Spleen (tissue), 11 donors: Measurements from ENCODE around the gene CLMN. TPM values are rescaled to one million over a fixed set of nuclear protein-coding genes. Genes with fewer than 3 reads are reported as not detected.
A peak's percentile ranks its signal among the peaks of the same experiment; 100 is the strongest.

Source experiments
- DNase-seq: peaks from one replicate; pipeline ENCODE4 v3.0.0-alpha.2; 2020
- H3K27ac ChIP-seq, 8 donors: fragments of 200-600 bp; sonication (generic) in 7 of 8; 1 replicate in 4 of 8; 2 replicates in 4 of 8; pipeline versions ENCODE4 v1.5.0 to v1.8.0; 2016 to 2021; ENCODE audit warnings: inconsistent platforms in 4 of 8, mild to moderate bottlenecking in 4 of 8, moderate library complexity in 1 of 8
- H3K27me3 ChIP-seq, 7 donors: fragments of 200-600 bp; sonication (generic) in 6 of 7; replicated peaks in 1 of 7; 1 replicate in 4 of 7; 2 replicates in 3 of 7; pipeline versions ENCODE4 v1.5.0 to v1.8.0; 2016 to 2021; ENCODE audit warnings: inconsistent platforms in 3 of 7, mild to moderate bottlenecking in 1 of 7
- H3K36me3 ChIP-seq, 6 donors: fragments of 200-600 bp; sonication (generic) in 5 of 6; 1 replicate in 4 of 6; 2 replicates in 2 of 6; pipeline versions ENCODE4 v1.5.0 to v1.8.0; 2016 to 2021; ENCODE audit warnings: inconsistent platforms in 2 of 6
- H3K4me1 ChIP-seq, 6 donors: fragments of 200-600 bp; sonication (generic) in 5 of 6; 1 replicate in 3 of 6; 2 replicates in 3 of 6; pipeline versions ENCODE4 v1.5.0 to v1.8.0; 2016 to 2021; ENCODE audit warnings: inconsistent platforms in 3 of 6
- H3K4me3 ChIP-seq, 8 donors: fragments of 200-600 bp; sonication (generic) in 7 of 8; 1 replicate in 4 of 8; 2 replicates in 4 of 8; pipeline versions ENCODE4 v1.5.0 to v1.8.0; 2016 to 2021; ENCODE audit warnings: inconsistent platforms in 4 of 8, mild to moderate bottlenecking in 4 of 8, moderate library complexity in 2 of 8
- H3K9me3 ChIP-seq, 8 donors: fragments of 200-600 bp; sonication (generic) in 7 of 8; 1 replicate in 4 of 8; 2 replicates in 4 of 8; pipeline versions ENCODE4 v1.5.0 to v1.8.0; 2016 to 2021; ENCODE audit warnings: inconsistent platforms in 4 of 8
- POLR2A ChIP-seq, 3 donors: fragments of 450-650 bp; IDR thresholded peaks; one replicate each; pipeline ENCODE4 v1.5.1; 2017; ENCODE audit warnings: antibody characterized with exemption in 3 of 3, mild to moderate bottlenecking in 1 of 3
- POLR2AphosphoS5 ChIP-seq, 3 donors: sonication (generic); formaldehyde crosslinking; IDR thresholded peaks; one replicate each; pipeline ENCODE4 v1.5.1; 2017; ENCODE audit warnings: antibody characterized with exemption in 3 of 3
- WGBS, 5 donors: extraction: QIAGEN DNeasy Blood & Tissue Kit in 3 of 5; methylation state at CpG; one replicate each; pipeline versions ENCODE4 v1.1.5 to v1.1.7; 2013 to 2018; 5-methylcytosine and 5-hydroxymethylcytosine counted together
- intact Hi-C: fragments of 100-400 bp; cut with DNase I; formaldehyde crosslinking; loops from one replicate; pipeline ENCODE4 v1.15.0; 2023; ENCODE audit warnings: low total_unique reads
- polyA plus RNA-seq, 3 donors: library from polyadenylated mRNA; stranded (reverse); fragments of 200-250 nt; gene quantifications; one replicate each; pipeline ENCODE4 v1.2.1, GENCODE V29; 2013
- total RNA-seq, 7 donors: library from RNA; depleted of rRNA in 3 of 7; stranded (reverse); fragments of >200 nt in 3 of 7; fragmentation: NEBNext Ultra II Directional in 4 of 7; extraction: Animal tissue kit (Norgen Biotek cat#: 25700) in 4 of 7; gene quantifications; one replicate each; pipeline versions ENCODE4 v1.1.0 to v1.2.1, GENCODE V29; 2016 to 2021
- TF ChIP-seq, protein P1 (sequence below), 11 experiments: fragments of 200-600 bp in 7 of 11; fragments of 450-650 bp in 4 of 11; sonication (generic) in 4 of 11; IDR thresholded peaks in 8 of 11; conservative IDR thresholded peaks in 3 of 11; 1 replicate in 7 of 11; 2 replicates in 4 of 11; pipeline versions ENCODE4 v1.4.0 to v1.8.0; 2016 to 2021; ENCODE audit warnings: antibody characterized with exemption in 11 of 11, inconsistent platforms in 4 of 11, mild to moderate bottlenecking in 1 of 11
- donor health status: healthy with polysubstance abuse.
- donor health status: DM: no; HTN: no; CAD: no; lungs with moderate emphysema.
- donor health status: DM: no; HTN: no; CAD: no.
- donor health status: Bipolar disorder and iron deficiency.
- donor health status: healthy.
- donor health status: DM: no; HTN: no; CAD: no.
- donor health status: DM: yes; HTN: yes; CAD: no.

The CLMN gene
- total and polyA plus RNA-seq, 10 donors = 2.7 to 21.4 (median 14.8) TPM

DNA sequence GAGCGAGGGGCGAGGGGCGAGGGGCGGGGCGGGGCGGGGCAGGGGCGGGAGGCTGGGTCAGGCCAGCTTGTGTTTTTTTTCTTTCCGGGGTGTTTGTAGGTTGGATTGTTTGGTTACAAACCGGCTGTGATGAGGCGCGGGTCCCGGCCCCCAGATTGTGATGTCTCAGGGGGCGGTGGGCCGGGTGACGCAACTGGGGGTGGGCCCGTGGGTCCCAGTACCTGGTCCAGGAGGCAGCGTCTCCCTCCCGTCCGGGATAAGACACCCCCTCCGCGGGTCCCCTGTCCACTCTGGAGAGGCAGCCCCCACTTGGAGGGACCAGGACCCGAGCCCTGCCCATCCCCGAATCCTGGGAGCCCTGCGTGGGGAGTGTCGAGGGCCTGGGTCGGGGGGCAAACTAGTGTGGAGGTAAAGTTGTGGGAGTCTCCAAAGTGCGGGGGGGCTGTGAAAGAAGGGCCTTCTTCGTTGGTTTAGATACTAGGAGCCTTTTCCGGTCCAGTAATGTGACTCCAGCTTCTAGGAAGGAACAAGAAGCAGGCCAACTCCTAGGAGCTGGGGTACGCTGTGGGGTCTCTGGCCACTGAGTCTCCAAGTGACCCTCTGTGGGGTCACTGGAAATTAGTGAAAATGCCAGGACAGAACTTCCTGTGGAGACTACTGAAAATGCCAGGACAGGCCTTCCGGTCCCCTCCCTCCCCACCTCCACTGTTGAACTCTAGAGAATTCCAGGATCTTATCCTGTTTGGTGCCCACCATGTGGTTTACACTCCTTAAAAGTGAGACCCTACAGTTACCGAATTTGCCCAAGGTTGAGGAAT is 579 bp upstream of the CLMN start:
- Histone ChIP-seq H3K4me3 (peak overlapping the region in 7 of 8 donors; percentile 20 to 95 (median 33)), H3K27me3 (peaks cover 0 to 27% (median 0%) of the 10 kb centered on the region in 7 donors), H3K36me3 (no peaks in the 10 kb centered on the region), H3K9me3 (no peaks in the 10 kb centered on the region), H3K4me1 (peaks cover 3 to 45% (median 18%) of the 10 kb centered on the region in 6 donors), H3K27ac (peak overlapping the region in 4 of 8 donors; percentile 38 to 75 (median 67))
- intact Hi-C loops = no loop called here
- TF ChIP-seq POLR2A (IDR thresholded peaks at IDR 0.05) = no peak
- no peak for TF ChIP-seq POLR2AphosphoS5 (IDR thresholded peaks at IDR 0.05)
- TF ChIP-seq, protein P1, sequence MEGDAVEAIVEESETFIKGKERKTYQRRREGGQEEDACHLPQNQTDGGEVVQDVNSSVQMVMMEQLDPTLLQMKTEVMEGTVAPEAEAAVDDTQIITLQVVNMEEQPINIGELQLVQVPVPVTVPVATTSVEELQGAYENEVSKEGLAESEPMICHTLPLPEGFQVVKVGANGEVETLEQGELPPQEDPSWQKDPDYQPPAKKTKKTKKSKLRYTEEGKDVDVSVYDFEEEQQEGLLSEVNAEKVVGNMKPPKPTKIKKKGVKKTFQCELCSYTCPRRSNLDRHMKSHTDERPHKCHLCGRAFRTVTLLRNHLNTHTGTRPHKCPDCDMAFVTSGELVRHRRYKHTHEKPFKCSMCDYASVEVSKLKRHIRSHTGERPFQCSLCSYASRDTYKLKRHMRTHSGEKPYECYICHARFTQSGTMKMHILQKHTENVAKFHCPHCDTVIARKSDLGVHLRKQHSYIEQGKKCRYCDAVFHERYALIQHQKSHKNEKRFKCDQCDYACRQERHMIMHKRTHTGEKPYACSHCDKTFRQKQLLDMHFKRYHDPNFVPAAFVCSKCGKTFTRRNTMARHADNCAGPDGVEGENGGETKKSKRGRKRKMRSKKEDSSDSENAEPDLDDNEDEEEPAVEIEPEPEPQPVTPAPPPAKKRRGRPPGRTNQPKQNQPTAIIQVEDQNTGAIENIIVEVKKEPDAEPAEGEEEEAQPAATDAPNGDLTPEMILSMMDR (IDR thresholded peaks at IDR 0.05 in 8 of 11, conservative IDR thresholded peaks at IDR 0.05 in 3 of 11) = no peak
- DNase-seq = peak; percentile 86
- 24 to 45% (median 38%) methylated on average over 14 to 32 of the region's 32 CpGs for WGBS, 5 donors

DNA sequence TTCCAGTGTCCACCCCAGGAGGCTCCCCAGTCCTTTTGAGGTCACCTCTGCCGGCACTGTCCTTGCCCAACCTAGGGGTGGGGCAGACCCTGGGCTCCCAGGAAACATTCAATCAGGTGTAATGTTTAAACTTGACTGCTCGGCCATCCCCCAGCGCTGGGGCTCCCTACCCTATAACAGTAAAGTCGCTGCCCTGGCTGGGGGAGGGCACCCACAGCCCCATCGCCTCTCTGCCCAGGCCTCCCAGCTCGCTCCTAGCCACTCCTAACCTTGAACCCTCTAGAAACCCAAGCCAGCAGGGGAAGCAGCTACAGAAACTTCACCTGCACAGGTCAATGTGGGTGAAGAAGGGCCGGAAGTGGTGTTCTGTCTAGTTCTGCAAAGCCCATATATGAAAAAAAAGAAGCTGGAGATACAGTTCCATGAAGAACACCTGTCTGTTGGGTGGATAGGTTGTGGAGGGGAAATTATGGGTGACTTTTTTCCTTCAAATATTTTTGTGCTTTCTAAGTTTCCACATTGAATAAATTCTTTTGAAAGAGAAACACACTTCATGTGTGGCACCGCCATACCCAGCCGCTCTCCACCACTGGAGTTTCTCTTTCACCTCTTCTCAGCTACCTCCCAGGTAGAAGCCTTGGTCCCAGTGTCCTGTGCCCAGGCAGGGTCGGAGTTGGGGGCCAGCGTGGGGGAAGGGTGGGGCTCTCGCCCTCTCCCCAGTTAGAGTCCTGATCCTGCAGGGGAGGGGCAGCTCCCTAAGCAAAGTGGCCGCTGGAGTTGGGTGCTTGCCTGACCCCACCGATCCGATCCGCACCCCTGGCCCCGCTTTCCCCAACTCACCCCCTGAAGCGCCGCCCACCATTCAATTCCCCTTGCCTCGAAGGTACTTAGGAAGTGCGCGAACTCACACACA is 1.1 kb downstream of the CLMN start:
- DNase-seq = peak; percentile 84
- TF ChIP-seq POLR2A (IDR thresholded peaks at IDR 0.05) = no peak
- TF ChIP-seq, protein P1 (IDR thresholded peaks at IDR 0.05 in 8 of 11, conservative IDR thresholded peaks at IDR 0.05 in 3 of 11) = no peak
- TF ChIP-seq POLR2AphosphoS5 (IDR thresholded peaks at IDR 0.05) = no peak
- Histone ChIP-seq H3K4me1 (peaks cover 3 to 61% (median 30%) of the 10 kb centered on the region in 6 donors), H3K9me3 (no peaks in the 10 kb centered on the region), H3K4me3 (peak overlapping the region in 7 of 8 donors; percentile 56 to 95 (median 69)), H3K27ac (peak overlapping the region in 5 of 8 donors; percentile 33 to 83 (median 69)), H3K36me3 (no peaks in the 10 kb centered on the region), H3K27me3 (peaks cover 0 to 27% (median 0%) of the 10 kb centered on the region in 7 donors)
- WGBS, 5 donors = 26 to 36% (median 31%) methylated on average over 18 to 22 of the region's 22 CpGs
- intact Hi-C loops = no loop called here

DNA sequence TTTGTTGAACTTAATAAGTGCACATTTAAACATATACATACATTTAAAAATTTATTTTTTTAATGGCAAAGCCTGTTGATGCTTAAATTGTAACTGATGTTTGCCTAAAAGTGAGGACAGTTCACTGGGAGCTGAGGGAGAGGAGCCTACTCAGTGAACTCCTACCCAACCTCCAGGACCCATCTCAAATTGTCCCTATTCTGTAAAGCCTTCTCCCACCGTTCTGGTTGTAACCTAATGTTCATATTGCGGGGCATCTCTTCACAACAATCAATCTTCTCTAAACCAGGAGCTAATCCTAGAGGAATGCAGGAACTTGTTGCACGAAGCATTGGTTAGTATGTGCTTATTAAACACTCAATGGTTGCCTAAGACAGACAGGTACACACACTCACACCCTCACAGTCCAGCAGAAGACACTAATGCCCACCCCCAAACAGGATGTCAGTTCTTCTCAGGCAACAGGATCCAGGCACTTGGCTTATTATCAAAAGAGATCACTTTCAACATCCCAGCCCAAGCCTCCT is 1.8 kb downstream of the CLMN start:
- H3K9me3 ChIP-seq = no peaks in the 10 kb centered on the region
- intact Hi-C loops = no loop called here
- DNase-seq = no peak
- peak overlapping the region in 1 of 8 donors; percentile 95 for H3K4me3 ChIP-seq
- H3K27me3 ChIP-seq = peaks cover 0 to 27% (median 0%) of the 10 kb centered on the region in 7 donors
- H3K4me1 ChIP-seq = peaks cover 3 to 69% (median 37%) of the 10 kb centered on the region in 6 donors
- 84 to 92% (median 88%) methylated on average over 3 of the region's 3 CpGs for WGBS, 5 donors
- H3K27ac ChIP-seq = peak overlapping the region in 2 of 8 donors; percentile 78 to 83
- no peaks in the 10 kb centered on the region for H3K36me3 ChIP-seq
- TF ChIP-seq, protein P1 (IDR thresholded peaks at IDR 0.05 in 8 of 11, conservative IDR thresholded peaks at IDR 0.05 in 3 of 11) = no peak
- TF ChIP-seq POLR2AphosphoS5 (IDR thresholded peaks at IDR 0.05) (no peak), POLR2A (IDR thresholded peaks at IDR 0.05) (no peak)
